Neuron (in vitro differentiated cells): Measurements from ENCODE around the gene PRKCE.
"Not testable (repeated sequence)": the region's sequence is repeated elsewhere in the genome, so short reads cannot be mapped to it uniquely, and the experiment has no call there.

Experiments used
- H2AFZ ChIP-seq: one replicate; pipeline ENCODE4 v1.6.1; 2013; ENCODE audit warnings: low read depth, mild to moderate bottlenecking, inconsistent platforms, low read length, moderate library complexity
- H3K27me3 ChIP-seq: one replicate; pipeline ENCODE4 v1.6.1; 2013; ENCODE audit warnings: low read length; ENCODE audit not compliant: insufficient read depth
- H3K36me3 ChIP-seq: one replicate; pipeline ENCODE4 v1.6.1; 2013; ENCODE audit warnings: low read length; ENCODE audit not compliant: insufficient read depth
- H3K4me1 ChIP-seq: one replicate; pipeline ENCODE4 v1.6.1; 2013; ENCODE audit warnings: low read length; ENCODE audit not compliant: insufficient read depth
- H3K4me3 ChIP-seq: 2 replicates; pipeline ENCODE4 v1.5.1; 2013; ENCODE audit warnings: mild to moderate bottlenecking, low read length, moderate library complexity
- H3K9me3 ChIP-seq: one replicate; pipeline ENCODE4 v1.6.1; 2013; ENCODE audit warnings: low read length

The PRKCE gene

DNA sequence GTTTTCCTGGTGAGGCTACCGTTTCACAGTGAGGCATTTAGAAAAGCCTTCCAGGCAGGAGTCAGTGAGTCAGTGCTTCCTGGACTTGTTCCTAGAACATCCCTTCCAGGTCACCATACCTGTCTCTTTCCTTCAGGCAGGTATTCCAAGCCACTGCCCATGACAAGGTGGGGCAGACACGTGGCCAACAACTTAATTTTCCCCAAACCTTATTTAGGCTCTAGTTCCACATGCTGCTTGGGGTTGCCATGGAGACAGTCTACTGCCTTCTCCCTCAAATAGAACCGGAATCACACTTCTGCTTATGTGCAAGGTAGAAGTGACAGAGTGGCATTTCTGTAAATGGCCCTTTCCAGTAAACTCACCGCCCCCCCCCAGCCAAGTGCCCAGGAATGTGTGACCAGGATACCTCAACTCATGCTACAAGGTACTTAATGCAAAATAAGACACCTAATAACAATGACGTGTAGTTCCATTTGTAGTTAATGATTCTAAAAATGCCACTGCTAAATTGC, 258.3 kb downstream of the PRKCE start:
- Histone ChIP-seq H3K27me3 (no peaks in the 10 kb centered on the region), H3K9me3 (no peaks in the 10 kb centered on the region), H2AFZ (no peak overlapping the region), H3K4me1 (peaks cover 17% of the 10 kb centered on the region), H3K4me3 (no peak overlapping the region), H3K36me3 (no peaks in the 10 kb centered on the region)

DNA sequence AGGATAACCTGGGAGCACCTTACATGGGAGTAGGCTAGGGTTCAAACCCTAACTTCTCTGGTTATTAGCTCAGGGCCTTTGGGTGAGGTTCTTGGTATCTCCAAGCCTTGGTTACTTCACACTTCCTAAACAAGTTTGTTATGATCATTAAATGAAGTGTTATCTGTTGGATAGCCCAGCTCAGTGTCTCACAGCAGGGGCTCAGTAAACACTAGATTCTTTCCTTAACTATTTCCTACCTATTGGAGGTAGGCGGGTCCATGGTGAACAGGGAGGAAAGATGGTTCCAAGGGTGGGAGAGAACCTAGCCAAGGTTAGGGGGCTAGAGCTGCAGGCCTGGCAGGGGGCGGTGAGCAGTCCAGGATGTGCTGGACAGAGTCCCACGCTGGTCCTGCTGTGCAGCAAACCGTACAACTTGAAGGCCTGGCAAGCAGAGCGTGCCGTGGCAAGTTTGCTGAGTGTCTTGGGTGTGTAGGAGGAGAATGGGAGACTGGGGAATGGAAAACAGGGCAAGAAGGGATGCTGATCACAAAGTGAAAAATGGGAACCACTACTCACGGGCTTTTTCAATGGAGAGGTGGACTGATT, 259.1 kb downstream of the PRKCE start:
- Histone ChIP-seq H3K9me3 (no peaks in the 10 kb centered on the region), H3K4me3 (no peak overlapping the region), H3K4me1 (peaks cover 8% of the 10 kb centered on the region), H3K27me3 (no peaks in the 10 kb centered on the region), H2AFZ (no peak overlapping the region), H3K36me3 (no peaks in the 10 kb centered on the region)

DNA sequence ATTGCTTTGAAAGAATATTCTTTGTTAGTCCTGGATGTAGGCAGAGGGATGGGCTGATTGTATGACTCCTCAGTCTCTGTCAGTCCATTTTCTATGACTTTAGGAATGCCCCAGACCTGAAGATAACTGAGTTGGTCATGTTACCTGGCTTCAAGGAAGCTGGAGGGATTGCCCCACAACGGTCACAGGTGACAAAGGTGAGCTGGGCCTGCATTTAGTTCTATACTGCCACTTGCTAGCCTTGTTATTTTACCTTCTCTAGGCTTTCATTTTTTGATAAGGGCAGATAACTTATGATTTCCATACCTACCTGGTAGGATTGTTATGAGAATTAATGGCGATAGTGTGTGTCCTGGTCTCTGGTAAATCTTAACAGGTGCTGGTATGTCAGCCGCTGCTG, 260.1 kb downstream of the PRKCE start:
- no peaks in the 10 kb centered on the region for H3K27me3 ChIP-seq
- no peaks in the 10 kb centered on the region for H3K36me3 ChIP-seq
- no peak overlapping the region for H3K4me3 ChIP-seq
- no peak overlapping the region for H2AFZ ChIP-seq
- H3K9me3 ChIP-seq: no peaks in the 10 kb centered on the region
- peaks cover 7% of the 10 kb centered on the region for H3K4me1 ChIP-seq

DNA sequence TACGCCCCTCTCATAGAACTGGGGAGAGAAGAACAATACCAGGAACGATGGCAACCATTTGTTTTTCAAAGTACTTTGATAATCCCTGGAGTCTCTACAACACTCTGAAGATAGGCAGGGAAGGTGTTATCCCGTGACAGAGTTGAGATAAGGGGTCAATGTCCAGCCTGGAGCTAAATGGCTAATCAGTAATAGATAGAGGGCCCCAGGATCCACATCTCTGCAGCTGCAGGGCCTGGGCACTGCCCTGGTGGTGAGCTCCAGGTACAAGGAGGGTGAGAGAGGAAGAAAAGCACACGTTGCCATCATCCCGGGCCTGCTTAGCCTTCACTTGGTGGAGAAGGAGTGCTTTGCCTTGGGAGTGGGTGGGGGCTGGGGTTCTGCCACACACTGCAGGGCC, 260.6 kb downstream of the PRKCE start:
- peaks cover 7% of the 10 kb centered on the region for H3K4me1 ChIP-seq
- no peaks in the 10 kb centered on the region for H3K27me3 ChIP-seq
- H2AFZ ChIP-seq: no peak overlapping the region
- H3K4me3 ChIP-seq: no peak overlapping the region
- H3K9me3 ChIP-seq: no peaks in the 10 kb centered on the region
- no peaks in the 10 kb centered on the region for H3K36me3 ChIP-seq

DNA sequence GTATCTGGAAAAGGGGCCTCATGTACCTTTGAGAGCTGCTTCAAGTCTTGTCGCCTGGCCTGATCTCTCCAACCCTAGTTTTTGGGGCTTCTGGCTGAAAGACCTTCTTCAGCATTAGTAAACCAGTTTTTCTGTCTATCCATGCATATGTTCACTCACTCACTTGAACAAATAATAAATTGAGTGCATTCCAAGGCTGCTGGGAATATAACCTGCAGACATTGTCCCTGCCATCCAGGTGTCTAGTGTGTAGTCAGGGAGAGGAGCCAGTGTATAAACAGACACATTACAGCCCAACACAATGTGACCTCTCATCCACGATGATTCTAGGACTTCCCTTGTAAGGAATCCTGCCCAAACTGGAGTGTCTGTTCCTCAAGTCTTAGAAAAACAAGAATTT, 262.1 kb downstream of the PRKCE start:
- no peak overlapping the region for H2AFZ ChIP-seq
- no peaks in the 10 kb centered on the region for H3K9me3 ChIP-seq
- no peaks in the 10 kb centered on the region for H3K27me3 ChIP-seq
- H3K4me1 ChIP-seq: peaks cover 5% of the 10 kb centered on the region
- no peaks in the 10 kb centered on the region for H3K36me3 ChIP-seq
- no peak overlapping the region for H3K4me3 ChIP-seq

DNA sequence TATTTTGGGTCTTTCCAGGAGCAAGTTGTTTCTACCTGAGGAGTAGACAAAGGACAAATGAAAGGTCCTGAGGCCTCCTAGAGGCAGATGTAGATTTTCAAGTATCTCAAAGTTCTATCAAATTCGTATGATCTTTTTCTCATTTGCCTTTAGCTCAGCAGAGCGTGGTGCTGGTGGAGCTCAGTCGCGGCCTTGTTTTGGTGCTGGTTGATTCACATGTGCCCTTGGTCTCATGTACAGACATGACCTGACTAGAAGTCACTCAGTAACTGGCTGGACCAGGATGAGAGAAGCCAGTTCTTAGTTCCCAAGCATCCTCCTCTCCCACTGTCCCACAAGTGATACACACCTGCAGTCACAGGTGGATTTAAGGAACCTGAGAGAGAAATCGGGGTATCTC, 264.0 kb downstream of the PRKCE start:
- no peaks in the 10 kb centered on the region for H3K36me3 ChIP-seq
- H3K4me3 ChIP-seq: no peak overlapping the region
- H3K9me3 ChIP-seq: no peaks in the 10 kb centered on the region

DNA sequence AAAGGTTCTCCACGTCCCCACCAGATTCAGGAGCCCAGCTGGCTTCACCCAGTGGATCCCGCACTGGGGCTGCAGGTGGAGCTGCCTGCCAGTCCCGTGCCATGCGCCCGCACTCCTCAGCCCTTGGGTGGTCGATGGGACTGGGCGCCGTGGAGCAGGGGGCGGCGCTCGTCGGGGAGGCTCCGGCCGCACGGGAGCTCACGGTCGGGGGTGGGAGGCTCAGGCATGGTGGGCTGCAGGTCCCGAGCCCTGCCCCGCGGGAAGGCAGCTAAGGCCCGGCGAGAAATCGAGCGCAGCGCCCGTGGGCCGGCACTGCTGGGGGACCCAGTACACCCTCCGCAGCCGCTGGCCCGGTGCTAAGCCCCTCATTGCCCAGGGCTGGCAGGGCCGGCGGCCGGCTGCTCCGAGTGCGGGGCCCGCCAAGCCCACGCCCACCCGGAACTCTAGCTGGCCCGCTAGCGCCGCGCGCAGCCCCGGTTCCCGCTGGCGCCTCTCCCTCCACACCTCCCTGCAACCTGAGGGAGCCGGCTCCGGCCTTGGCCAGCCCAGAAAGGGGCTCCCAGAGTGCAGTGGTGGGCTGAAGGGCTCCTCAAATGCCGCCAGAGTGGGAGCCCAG, 266.2 kb downstream of the PRKCE start:
- not testable (repeated sequence) for H3K27me3 ChIP-seq, H3K4me1 ChIP-seq, H3K9me3 ChIP-seq, H2AFZ ChIP-seq, H3K4me3 ChIP-seq, H3K36me3 ChIP-seq

More for the DNA sequence above, 264.0 kb downstream of the PRKCE start:
- Histone ChIP-seq H2AFZ (no peak overlapping the region), H3K4me1 (no peaks in the 10 kb centered on the region), H3K27me3 (no peaks in the 10 kb centered on the region)

DNA sequence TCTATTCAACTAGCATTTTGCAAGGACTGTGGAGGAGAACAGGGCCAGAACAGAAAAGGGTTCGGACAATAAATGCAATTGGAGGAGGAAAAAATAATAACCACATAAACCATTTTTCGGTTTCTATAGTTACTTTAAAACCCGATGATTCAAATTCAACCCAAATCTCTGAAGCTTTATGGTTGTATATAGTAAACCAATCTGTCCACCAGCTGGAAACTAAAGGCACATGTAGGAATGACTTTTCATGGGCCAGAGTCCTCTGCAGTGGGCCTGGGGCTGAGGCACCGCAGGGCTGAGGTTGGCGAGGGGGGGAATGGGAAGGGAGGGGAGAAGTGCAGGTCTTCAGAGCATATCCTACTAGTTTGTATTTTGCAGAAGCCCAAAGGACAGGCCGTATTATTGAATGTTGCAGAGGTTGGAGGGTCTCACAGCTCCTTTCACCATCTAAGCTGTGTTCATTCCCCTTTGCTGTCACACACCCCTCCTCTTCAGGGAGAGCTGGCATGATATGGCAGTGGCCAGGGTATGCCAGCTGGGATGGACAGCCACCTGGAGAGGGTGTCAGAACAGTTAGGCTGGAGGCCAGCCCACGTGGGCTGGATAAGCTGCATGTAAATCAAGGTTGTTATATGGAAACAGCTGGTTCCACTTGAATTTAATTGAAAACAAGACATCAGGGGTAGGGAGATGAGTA, 267.1 kb downstream of the PRKCE start:
- H3K9me3 ChIP-seq: no peaks in the 10 kb centered on the region
- H3K36me3 ChIP-seq: no peaks in the 10 kb centered on the region
- H3K27me3 ChIP-seq: no peaks in the 10 kb centered on the region
- peaks cover 13% of the 10 kb centered on the region for H3K4me1 ChIP-seq
- H3K4me3 ChIP-seq: no peak overlapping the region
- H2AFZ ChIP-seq: no peak overlapping the region

DNA sequence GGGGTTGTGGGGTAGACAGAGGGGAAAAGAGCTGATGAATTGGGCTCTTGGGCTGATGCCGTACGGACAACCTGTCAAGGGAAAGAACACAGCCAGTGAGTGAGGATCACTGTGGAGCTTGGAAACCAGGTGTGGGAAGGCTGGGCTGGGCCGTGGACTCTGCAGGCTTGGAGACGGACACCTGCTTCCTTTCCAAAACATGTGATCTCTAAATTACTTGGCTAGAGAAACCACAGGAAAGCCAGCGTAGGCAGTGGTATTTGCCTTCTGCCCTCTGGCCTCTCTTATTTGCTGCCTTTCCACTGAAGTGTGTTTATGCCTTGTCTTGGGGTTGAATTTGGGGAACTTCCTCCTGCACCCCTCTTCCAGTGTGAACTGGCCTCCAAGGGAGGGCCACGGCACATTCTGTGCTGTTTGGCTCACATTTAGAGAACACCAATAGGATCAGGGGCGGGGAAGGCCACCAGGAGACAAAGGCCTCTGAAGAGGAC, 267.7 kb downstream of the PRKCE start:
- H2AFZ ChIP-seq: no peak overlapping the region
- no peaks in the 10 kb centered on the region for H3K9me3 ChIP-seq
- H3K36me3 ChIP-seq: no peaks in the 10 kb centered on the region
- no peak overlapping the region for H3K4me3 ChIP-seq
- H3K27me3 ChIP-seq: no peaks in the 10 kb centered on the region
- peaks cover 13% of the 10 kb centered on the region for H3K4me1 ChIP-seq

DNA sequence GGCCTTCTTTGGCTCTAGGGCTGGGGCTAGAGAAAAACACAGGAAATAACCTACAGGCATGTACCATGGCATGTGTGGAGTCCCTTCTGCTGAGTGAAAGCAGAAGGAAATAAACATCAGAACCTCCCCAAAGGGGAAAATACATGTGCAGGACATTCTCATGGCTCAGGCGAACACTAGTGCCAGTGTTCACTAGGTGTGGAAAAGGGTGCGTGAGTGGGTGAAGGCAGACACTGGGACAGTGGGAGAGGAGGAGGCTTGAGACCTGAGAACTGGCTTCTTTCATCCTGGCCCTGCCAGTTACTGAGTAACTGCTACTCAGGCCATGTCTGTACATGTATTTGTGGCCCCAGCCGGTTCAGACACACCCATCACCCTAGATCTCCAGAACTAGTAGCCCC, 268.2 kb downstream of the PRKCE start:
- Histone ChIP-seq H2AFZ (no peak overlapping the region), H3K9me3 (no peaks in the 10 kb centered on the region), H3K36me3 (no peaks in the 10 kb centered on the region), H3K27me3 (no peaks in the 10 kb centered on the region), H3K4me3 (no peak overlapping the region), H3K4me1 (peaks cover 13% of the 10 kb centered on the region)

DNA sequence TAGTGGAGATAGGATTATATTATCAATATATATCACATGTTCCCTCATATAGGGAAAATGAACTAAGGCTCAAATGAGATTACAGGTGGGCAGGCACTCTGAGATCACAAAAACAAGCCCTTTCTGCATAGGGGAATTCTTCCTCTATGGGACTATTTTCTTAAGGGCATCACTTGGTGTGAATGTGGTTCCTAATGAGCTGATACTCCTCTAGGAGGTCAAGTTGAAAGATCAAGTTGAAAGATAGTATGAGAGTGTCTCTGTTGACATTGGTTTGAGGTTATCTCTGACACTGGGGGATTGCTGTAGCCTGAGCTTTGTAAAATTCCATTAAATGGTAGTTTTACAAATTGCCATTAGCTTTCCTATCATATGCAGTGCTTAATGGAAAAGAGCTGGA, 270.4 kb downstream of the PRKCE start:
- H3K36me3 ChIP-seq: no peaks in the 10 kb centered on the region
- H2AFZ ChIP-seq: no peak overlapping the region
- no peaks in the 10 kb centered on the region for H3K9me3 ChIP-seq
- no peaks in the 10 kb centered on the region for H3K27me3 ChIP-seq
- peaks cover 13% of the 10 kb centered on the region for H3K4me1 ChIP-seq
- H3K4me3 ChIP-seq: no peak overlapping the region

DNA sequence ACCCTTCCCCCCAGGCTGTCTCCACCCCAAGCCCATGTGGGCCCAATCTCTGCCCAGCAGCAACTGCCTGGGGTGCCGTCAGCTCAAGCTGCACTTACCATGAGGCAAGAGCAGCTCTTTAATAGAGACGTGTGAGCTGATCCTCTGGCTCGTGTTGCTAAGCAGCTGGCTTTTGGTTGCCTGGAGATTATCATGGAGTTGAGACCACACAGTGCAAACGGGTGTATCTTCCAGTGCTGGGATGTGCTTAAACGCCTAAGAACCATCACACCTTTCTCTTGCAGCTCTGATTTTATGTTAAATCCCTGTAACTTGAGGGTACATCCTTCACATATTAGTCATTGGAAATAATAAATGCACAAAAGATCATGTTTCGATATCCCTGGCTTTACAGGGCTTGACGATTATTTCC, 271.1 kb downstream of the PRKCE start:
- no peak overlapping the region for H2AFZ ChIP-seq
- H3K9me3 ChIP-seq: no peaks in the 10 kb centered on the region
- H3K4me1 ChIP-seq: peaks cover 13% of the 10 kb centered on the region
- no peaks in the 10 kb centered on the region for H3K27me3 ChIP-seq
- H3K4me3 ChIP-seq: no peak overlapping the region
- no peaks in the 10 kb centered on the region for H3K36me3 ChIP-seq

DNA sequence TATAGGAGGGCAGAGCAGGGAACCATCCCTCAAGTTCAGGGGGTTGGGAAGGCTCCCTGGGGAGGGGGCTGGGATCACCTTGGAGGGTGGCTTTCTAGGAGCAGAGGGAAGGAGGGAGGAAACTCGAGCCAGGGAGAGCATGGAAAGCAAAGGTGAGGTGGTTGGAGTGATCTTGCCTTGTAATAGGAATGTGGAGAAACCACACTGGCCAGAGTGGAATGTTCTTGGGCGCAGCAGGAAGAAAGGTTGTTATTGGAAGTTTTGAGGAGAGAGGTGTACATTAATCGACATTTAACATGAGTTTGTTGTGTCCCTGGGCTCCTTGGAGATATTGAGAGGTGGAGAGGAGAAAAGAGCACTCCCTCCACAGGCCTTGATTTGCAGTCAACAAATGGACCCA, 272.2 kb downstream of the PRKCE start:
- Histone ChIP-seq H3K36me3 (no peaks in the 10 kb centered on the region), H3K4me1 (peaks cover 13% of the 10 kb centered on the region), H3K27me3 (no peaks in the 10 kb centered on the region), H3K9me3 (no peaks in the 10 kb centered on the region), H2AFZ (no peak overlapping the region), H3K4me3 (no peak overlapping the region)
